Skin of body (tissue), 2 donors: ENCODE measurements around the gene DBNL. TPM values are rescaled to one million over a fixed set of nuclear protein-coding genes. Genes with fewer than 3 reads are reported as not detected.
A peak's percentile ranks its signal among the peaks of the same experiment; 100 is the strongest.

ENCODE experiments used
- DNase-seq: peaks from one replicate; lab custom pipeline; 2025; lab: John Stamatoyannopoulos, UW
- total RNA-seq: library from RNA; depleted of rRNA; stranded (reverse); fragments of >200 nt; gene quantifications from one replicate; pipeline ENCODE4 v1.2.3, GENCODE V29; 2014

The DBNL gene
- total RNA-seq, 1 donor from 2014 or later = 47.2 TPM

GRCh38 chr7:44098092-44099068, 53.9 kb downstream of the DBNL start:
- DNase-seq = no peak

DNA sequence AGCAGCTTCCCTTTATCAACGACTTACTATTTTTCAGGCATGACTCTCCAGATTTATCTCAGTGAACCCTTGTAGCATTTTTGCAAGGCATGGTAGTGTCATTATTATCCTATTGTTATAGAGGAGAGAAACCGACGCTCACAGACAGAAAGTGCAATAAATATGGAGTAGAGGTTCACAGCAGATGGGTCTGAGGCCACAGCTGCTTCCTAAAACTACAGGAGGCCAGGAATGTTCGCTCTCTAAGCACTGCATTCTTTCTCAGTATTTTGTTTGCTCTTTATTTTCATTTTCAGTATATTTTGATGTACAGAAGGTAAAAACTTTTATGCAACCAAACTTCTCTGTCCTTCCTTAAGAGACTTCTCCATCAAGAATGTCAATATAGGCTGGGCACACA, 55.2 kb downstream of the DBNL start:
- peak; percentile 22 for DNase-seq

- no peak for DNase-seq
Measured at GRCh38 chr7:44100458-44101302, 56.2 kb downstream of the DBNL start.

DNA sequence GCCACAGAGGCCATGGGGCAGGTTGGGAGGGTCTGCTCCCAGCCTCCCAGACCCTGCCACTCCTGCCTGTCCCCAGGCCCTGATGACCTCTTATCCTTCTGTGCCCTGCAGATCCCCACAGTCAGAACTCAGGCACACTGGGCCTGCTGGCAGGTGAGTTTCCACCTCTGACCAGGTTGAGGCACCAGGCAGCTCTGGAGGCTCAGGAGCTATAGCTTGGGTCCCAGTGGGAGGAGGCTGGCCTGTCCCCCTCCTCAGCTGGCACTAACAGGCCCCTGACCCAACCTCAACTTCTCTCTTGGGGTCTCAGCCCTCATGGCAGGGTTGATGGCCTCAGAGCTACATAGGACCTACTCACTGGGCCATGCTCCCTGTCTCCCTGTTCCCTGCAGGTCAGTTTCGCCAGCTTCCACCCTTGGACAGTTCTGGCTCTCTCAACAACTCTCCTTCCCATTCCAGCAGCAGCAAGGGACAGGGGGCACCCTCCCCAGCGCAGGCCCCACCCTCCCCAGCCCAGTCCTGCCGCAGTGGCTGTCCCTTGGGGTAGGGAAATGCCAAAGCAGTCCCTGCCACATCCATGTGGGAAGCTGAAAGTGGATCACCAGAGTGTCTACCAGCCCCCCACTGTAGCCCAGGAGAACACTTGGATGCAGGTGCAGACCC, 56.9 kb downstream of the DBNL start:
- no peak for DNase-seq

DNA sequence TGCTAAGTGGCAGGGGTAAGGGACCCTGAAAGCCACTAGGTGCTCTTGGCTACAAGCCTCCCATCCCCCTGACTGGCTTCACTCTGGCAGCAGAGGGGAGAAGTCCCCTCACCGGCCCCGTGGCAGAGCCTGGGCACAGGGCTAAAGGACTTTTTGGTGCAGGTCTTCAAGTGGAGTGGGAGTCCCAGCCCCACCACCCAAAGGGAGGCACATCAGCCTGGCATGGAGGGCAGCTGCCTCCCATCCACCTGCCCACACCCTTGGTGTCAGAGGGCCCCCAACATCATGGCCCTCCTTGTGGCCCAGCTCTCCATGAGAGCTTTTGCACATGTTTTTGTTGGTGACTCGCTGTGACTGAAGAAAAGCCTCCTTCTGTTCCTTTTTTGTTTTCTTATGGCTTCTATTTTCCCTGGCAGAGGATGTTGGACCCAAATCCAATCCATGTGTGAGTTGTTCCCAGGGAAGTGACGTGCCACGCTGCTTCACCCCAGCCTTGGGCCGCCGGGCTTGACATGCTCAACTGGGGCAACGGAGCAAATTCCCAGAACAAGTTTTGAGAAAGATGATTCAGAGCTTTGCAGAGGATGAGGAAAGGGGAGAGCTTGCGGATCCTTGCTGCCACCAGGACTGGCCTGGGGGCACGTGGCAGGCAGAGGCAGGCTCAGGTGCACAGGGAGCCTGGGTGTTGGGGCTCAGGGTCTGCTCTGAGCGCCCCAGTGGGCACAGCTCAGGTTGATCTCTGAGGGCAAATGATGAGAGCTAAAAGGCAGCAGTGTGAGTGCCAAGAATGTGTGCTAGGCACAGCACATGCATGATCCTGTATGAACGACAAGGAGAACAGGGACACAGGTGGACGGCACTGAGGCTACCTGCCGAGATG, 57.7 kb downstream of the DBNL start:
- DNase-seq = peak; percentile 65

DNA sequence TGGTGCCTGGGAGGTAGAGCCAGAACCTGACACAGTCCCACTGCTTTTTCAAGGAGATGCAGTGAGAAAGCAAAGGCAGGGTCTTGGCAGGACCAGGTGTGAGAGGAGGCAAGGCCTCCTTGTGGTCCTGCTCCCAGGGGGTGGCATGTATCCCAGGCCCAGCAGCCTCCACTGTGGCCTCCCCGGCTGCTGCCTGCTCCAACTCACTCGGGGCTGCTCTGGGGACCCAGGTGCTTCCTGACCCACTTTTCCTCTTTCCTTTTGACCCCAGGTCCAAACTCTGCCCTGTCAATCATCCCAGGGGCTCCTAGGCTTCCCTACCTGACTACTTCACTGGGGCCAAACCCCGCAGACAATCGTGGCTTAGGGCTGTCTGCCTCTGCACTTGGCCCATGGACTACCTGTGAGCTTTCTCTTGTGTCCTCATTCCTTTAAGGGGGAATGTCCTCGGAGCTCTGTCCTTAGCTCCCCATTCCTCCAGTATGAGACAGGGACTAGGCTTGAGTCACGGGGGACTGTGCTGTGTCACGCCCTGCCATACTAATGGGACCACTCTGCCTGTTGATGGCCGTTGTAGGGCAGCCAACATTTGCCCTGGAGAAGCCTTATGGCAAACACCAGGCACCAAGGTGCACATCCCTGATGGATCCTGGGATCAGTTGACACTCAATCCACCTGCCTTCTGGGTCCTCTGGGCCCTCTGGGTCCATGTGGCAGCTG, 58.5 kb downstream of the DBNL start:
- DNase-seq = no peak

DNA sequence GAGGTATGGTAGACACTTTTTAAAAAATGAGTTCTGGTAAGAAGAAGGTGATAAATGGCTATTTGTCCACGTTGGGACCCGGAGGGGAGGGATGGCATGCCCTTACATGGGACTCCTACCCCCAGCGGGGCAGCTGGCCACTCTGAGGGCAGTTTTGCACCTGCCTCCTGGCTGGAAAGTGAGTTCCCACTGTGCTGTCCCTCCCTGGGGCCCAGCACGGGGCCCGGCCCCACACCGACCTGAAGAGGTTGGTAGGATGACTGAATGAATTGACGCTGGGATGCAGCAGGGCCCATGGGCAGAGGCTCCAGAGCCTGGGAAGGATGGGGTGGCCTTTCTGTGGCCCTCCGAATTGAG, 59.0 kb downstream of the DBNL start:
- DNase-seq = no peak

- no peak for DNase-seq
Measured at GRCh38 chr7:44103923-44104859, 59.7 kb downstream of the DBNL start, which contains the start of gene AEBP1. TSS of gene AEBP1 (plus strand) at chr7:44104345. CDS start at chr7:44104666, 321 bp downstream.

GRCh38 chr7:44104860-44105771, 60.6 kb downstream of the DBNL start:
- no peak for DNase-seq

DNA sequence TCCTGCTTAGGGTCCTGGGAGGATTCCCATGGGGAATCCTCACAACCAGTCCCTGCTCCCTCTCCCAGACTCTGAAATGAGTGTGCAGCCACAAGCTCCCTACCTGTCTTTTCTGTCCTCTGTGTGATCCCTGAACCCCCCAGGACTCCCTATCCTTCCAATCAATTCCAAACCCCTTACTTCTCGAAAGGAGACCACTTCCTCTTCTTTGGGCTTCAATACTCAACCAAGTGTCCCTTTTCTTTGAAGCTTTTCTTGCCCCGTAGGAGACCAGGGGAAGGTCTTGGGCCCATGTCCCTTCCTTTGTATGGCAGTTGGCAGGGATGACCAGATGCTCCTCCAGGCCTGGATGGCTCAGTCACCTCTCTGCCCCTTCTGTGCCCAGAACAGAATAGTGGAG, 61.3 kb downstream of the DBNL start:
- no peak for DNase-seq

- no peak for DNase-seq
Measured at GRCh38 chr7:44106311-44107065, 62.0 kb downstream of the DBNL start.

GRCh38 chr7:44107116-44107960, 62.8 kb downstream of the DBNL start:
- no peak for DNase-seq

GRCh38 chr7:44107961-44108767, 63.7 kb downstream of the DBNL start:
- no peak for DNase-seq

- no peak for DNase-seq
Measured at GRCh38 chr7:44108768-44109750, 64.6 kb downstream of the DBNL start.
